Liver (tissue), 9 donors: Measurements from ENCODE around the gene CAPN10. TPM values are rescaled to one million over a fixed set of nuclear protein-coding genes. Genes with fewer than 3 reads are reported as not detected.

Source experiments
- DNase-seq: peaks from one replicate; pipeline ENCODE4 v3.0.0-alpha.2; 2017; ENCODE audit warnings: low spot score
- H3K27ac ChIP-seq, 2 donors: one replicate each; pipeline ENCODE4 v1.7.0; 2013; ENCODE audit warnings: inconsistent platforms in 2 of 2, low read length in 2 of 2, control low read depth in 1 of 2, low read depth in 1 of 2, mild to moderate bottlenecking in 1 of 2
- H3K27me3 ChIP-seq, 4 donors: one replicate each; pipeline versions ENCODE4 v1.6.1 to v1.7.0; 2013; ENCODE audit warnings: low read length in 3 of 4, inconsistent platforms in 1 of 4, mild to moderate bottlenecking in 1 of 4, moderate library complexity in 1 of 4; ENCODE audit not compliant: control insufficient read depth in 4 of 4, insufficient read depth in 4 of 4
- H3K36me3 ChIP-seq, 4 donors: one replicate each; pipeline versions ENCODE4 v1.6.1 to v1.7.0; 2013; ENCODE audit warnings: low read length in 3 of 4, mild to moderate bottlenecking in 3 of 4, low read depth in 1 of 4, moderate library complexity in 1 of 4; ENCODE audit not compliant: control insufficient read depth in 4 of 4, insufficient read depth in 3 of 4
- H3K4me1 ChIP-seq, 4 donors: one replicate each; pipeline versions ENCODE4 v1.6.1 to v1.7.0; 2013; ENCODE audit warnings: low read length in 3 of 4, mild to moderate bottlenecking in 3 of 4, moderate library complexity in 1 of 4; ENCODE audit not compliant: control insufficient read depth in 4 of 4, insufficient read depth in 4 of 4
- H3K4me3 ChIP-seq, 3 donors: one replicate each; pipeline versions ENCODE4 v1.6.1 to v1.7.0; 2013; ENCODE audit warnings: low read length in 3 of 3, control low read depth in 1 of 3, low read depth in 1 of 3, mild to moderate bottlenecking in 1 of 3
- H3K9ac ChIP-seq, 2 donors: one replicate each; pipeline ENCODE4 v1.7.0; 2013; ENCODE audit warnings: low read length in 2 of 2, mild to moderate bottlenecking in 2 of 2, moderate library complexity in 2 of 2, control low read depth in 1 of 2, low read depth in 1 of 2
- H3K9me3 ChIP-seq, 4 donors: one replicate each; pipeline versions ENCODE4 v1.6.1 to v1.7.0; 2013; ENCODE audit warnings: low read length in 3 of 4; ENCODE audit not compliant: control insufficient read depth in 4 of 4
- CTCF ChIP-seq: fragments of 150-350 bp; IDR thresholded peaks from 2 replicates; pipeline ENCODE4 v1.5.1; 2017; ENCODE audit warnings: improper control_type of control experiment, low read depth, low read length; ENCODE audit not compliant: missing input control
- FOXA1 ChIP-seq: IDR thresholded peaks from 2 replicates; pipeline ENCODE4 v1.6.1; 2016; ENCODE audit warnings: antibody characterized with exemption
- FOXA2 ChIP-seq: IDR thresholded peaks from 2 replicates; pipeline ENCODE4 v1.6.1; 2016; ENCODE audit warnings: antibody characterized with exemption
- GABPA ChIP-seq, 2 donors: IDR thresholded peaks in 1 of 2; conservative IDR thresholded peaks in 1 of 2; 2 replicates each; pipeline ENCODE4 v1.6.1; 2016; ENCODE audit warnings: antibody characterized with exemption in 2 of 2, mild to moderate bottlenecking in 1 of 2, moderate library complexity in 1 of 2
- HNF4A ChIP-seq, 2 donors: conservative IDR thresholded peaks; 2 replicates each; pipeline ENCODE4 v1.6.1; 2016; ENCODE audit warnings: antibody characterized with exemption in 2 of 2, mild to moderate bottlenecking in 2 of 2
- HNF4G ChIP-seq: IDR thresholded peaks from 2 replicates; pipeline ENCODE4 v1.6.1; 2016; ENCODE audit warnings: antibody characterized with exemption
- JUND ChIP-seq, 2 donors: IDR thresholded peaks; 2 replicates each; pipeline ENCODE4 v1.6.1; 2016; ENCODE audit warnings: antibody characterized with exemption in 2 of 2
- NR2F2 ChIP-seq: IDR thresholded peaks from 2 replicates; pipeline ENCODE4 v1.6.1; 2016; ENCODE audit warnings: antibody characterized with exemption
- RAD21 ChIP-seq, 2 donors: IDR thresholded peaks; 2 replicates each; pipeline ENCODE4 v1.6.1; 2016; ENCODE audit warnings: antibody characterized with exemption in 2 of 2, mild to moderate bottlenecking in 2 of 2
- RXRA ChIP-seq, 2 donors: IDR thresholded peaks; 2 replicates each; pipeline ENCODE4 v1.6.1; 2017 to 2018; ENCODE audit warnings: antibody characterized with exemption in 2 of 2, mild to moderate bottlenecking in 1 of 2
- SP1 ChIP-seq: IDR thresholded peaks from 2 replicates; pipeline ENCODE4 v1.6.1; 2018; ENCODE audit warnings: antibody characterized with exemption, mild to moderate bottlenecking
- TAF1 ChIP-seq: conservative IDR thresholded peaks from 2 replicates; pipeline ENCODE4 v1.6.1; 2016; ENCODE audit warnings: antibody characterized with exemption, mild to moderate bottlenecking
- YY1 ChIP-seq: IDR thresholded peaks from 2 replicates; pipeline ENCODE4 v1.6.1; 2016; ENCODE audit warnings: antibody characterized with exemption, mild to moderate bottlenecking
- ZBTB33 ChIP-seq: IDR thresholded peaks from 2 replicates; pipeline ENCODE4 v1.6.1; 2016; ENCODE audit warnings: antibody characterized with exemption
- WGBS: extraction: QIAGEN DNeasy Blood & Tissue Kit; methylation state at CpG from one replicate; pipeline ENCODE4 v1.1.7; 2013; 5-methylcytosine and 5-hydroxymethylcytosine counted together
- polyA plus RNA-seq, 2 donors: library from polyadenylated mRNA; stranded (reverse) in 1 of 2; unstranded in 1 of 2; fragments of 200-250 nt in 1 of 2; fragments of >200 nt in 1 of 2; fragmentation: Nextera tagmentation in 1 of 2; extraction: Ambion mirVana in 1 of 2; gene quantifications; one replicate each; pipeline versions ENCODE4 v1.2.1 to v1.2.3, GENCODE V29; 2013 to 2015
- total RNA-seq, 2 donors: library from RNA; depleted of rRNA; stranded (reverse); fragments of >200 nt; gene quantifications; one replicate each; pipeline ENCODE4 v1.2.3, GENCODE V29; 2014
- TF ChIP-seq, protein P1 (sequence below): IDR thresholded peaks from 2 replicates; pipeline ENCODE4 v1.6.1; 2016; ENCODE audit warnings: antibody characterized with exemption
- TF ChIP-seq, protein P2 (sequence below): IDR thresholded peaks from 2 replicates; pipeline ENCODE4 v1.6.1; 2016; ENCODE audit warnings: antibody characterized with exemption, mild to moderate bottlenecking
- donor health status: healthy.
- donor health status: healthy.
- donor health status: healthy.
- donor health status: healthy.
- donor health status: healthy.

The CAPN10 gene
- total and polyA plus RNA-seq, 4 donors = 4.8 to 11.3 (median 6.5) TPM

DNA sequence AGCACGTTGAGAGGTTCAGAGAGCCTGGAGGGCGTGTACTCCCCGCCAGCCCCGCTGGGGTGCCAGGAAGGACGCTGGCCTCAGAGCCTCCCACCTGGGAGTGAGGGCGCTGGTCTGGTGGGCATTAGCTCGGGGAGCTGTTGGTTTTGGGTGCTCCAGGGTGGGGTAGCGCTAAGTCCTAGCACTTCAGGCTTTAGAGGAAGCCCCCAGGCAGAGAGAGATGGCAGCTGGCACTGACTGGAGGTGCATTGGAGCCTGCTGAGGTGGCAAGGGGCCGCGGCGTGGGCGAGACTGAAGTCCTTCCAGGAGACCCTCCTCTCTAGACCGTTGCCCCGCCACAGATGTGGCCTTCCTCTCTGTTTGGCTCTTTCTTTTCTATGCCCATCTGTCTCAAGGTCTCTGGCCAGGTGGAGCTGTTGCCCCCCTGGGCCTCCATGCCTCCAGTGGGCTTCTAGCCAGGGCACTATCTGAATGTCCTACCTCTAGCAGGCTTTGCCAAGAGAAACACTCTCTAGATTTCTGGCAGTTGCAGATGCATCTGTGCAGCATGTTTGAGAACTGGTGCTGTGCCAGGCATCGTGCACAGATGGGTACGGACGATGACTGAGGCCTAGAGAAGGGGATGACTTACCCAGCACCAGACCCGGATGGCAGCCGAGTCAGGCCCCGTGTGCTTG lies 6.6 kb downstream of the CAPN10 start:
- no peak for TF ChIP-seq ZBTB33
- TF ChIP-seq YY1 = no peak
- TF ChIP-seq TAF1 = no peak
- TF ChIP-seq FOXA2 = no peak
- TF ChIP-seq, protein P1, sequence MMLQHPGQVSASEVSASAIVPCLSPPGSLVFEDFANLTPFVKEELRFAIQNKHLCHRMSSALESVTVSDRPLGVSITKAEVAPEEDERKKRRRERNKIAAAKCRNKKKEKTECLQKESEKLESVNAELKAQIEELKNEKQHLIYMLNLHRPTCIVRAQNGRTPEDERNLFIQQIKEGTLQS = no peak
- TF ChIP-seq HNF4G = no peak
- TF ChIP-seq FOXA1 = no peak
- no peak for TF ChIP-seq HNF4A (conservative IDR thresholded peaks at IDR 0.05)
- TF ChIP-seq RXRA (IDR thresholded peaks at IDR 0.05) = no peak
- no peak for TF ChIP-seq RAD21 (IDR thresholded peaks at IDR 0.05)
- TF ChIP-seq NR2F2 = no peak
- TF ChIP-seq JUND (IDR thresholded peaks at IDR 0.05) = no peak
- no peak for TF ChIP-seq GABPA (IDR thresholded peaks at IDR 0.05 in 1 of 2, conservative IDR thresholded peaks at IDR 0.05 in 1 of 2)
- TF ChIP-seq SP1 = no peak
- TF ChIP-seq CTCF = no peak
- TF ChIP-seq, protein P2, sequence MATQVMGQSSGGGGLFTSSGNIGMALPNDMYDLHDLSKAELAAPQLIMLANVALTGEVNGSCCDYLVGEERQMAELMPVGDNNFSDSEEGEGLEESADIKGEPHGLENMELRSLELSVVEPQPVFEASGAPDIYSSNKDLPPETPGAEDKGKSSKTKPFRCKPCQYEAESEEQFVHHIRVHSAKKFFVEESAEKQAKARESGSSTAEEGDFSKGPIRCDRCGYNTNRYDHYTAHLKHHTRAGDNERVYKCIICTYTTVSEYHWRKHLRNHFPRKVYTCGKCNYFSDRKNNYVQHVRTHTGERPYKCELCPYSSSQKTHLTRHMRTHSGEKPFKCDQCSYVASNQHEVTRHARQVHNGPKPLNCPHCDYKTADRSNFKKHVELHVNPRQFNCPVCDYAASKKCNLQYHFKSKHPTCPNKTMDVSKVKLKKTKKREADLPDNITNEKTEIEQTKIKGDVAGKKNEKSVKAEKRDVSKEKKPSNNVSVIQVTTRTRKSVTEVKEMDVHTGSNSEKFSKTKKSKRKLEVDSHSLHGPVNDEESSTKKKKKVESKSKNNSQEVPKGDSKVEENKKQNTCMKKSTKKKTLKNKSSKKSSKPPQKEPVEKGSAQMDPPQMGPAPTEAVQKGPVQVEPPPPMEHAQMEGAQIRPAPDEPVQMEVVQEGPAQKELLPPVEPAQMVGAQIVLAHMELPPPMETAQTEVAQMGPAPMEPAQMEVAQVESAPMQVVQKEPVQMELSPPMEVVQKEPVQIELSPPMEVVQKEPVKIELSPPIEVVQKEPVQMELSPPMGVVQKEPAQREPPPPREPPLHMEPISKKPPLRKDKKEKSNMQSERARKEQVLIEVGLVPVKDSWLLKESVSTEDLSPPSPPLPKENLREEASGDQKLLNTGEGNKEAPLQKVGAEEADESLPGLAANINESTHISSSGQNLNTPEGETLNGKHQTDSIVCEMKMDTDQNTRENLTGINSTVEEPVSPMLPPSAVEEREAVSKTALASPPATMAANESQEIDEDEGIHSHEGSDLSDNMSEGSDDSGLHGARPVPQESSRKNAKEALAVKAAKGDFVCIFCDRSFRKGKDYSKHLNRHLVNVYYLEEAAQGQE = no peak
- Histone ChIP-seq H3K9me3 (no peaks in the 10 kb centered on the region), H3K36me3 (peaks cover 0 to 10% (median 5%) of the 10 kb centered on the region in 4 donors), H3K27ac (no peak overlapping the region), H3K4me1 (peaks cover 12 to 43% (median 31%) of the 10 kb centered on the region in 4 donors), H3K9ac (no peak overlapping the region), H3K27me3 (no peaks in the 10 kb centered on the region), H3K4me3 (no peak overlapping the region)
- WGBS = 91% methylated on average over 20 of the region's 20 CpGs
- DNase-seq = no peak
